GM12891 (cell line): ENCODE measurements around the gene HAPLN2.

Experiments
- POLR2AphosphoS5 ChIP-seq: IDR thresholded peaks from 2 replicates; pipeline ENCODE4 v1.6.1; 2011; ENCODE audit warnings: low read depth, low read length, control low read depth
- POU2F2 ChIP-seq: IDR thresholded peaks from 2 replicates; pipeline ENCODE4 v1.6.1; 2011; ENCODE audit warnings: low read depth, mild to moderate bottlenecking, control low read depth, low read length, moderate library complexity

DNA sequence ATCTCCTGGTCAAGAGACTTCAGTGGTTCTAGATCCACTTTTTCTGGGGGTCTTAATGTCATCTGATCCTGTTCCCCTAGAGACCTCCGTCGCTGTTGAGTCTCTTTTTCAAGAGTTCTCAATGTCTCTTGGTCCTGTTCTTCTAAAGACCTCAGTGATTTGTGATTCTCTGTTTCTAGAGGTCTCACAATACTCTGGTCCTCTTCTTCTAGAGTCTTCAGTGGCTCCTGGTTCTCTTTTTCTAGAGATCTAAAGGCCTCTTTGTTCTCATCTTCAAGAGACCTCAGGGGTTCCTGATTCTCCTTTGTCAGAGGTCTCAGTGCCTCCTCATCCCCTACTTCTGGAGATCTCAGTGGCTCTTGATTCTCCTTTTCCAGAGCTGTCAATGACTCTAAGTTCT lies 52.6 kb downstream of the HAPLN2 start:
- TF ChIP-seq POLR2AphosphoS5 (no peak), POU2F2 (no peak)
